IMR-90 (cell line): ENCODE results near the gene HTR1D. TPM values are rescaled to one million over a fixed set of nuclear protein-coding genes. Genes with fewer than 3 reads are reported as not detected.

Source experiments
- ATAC-seq: fragments of 200-7000 bp; cut with Tn5 transposase; 2 replicates; pipeline ENCODE4 v1.9.1; 2020; ENCODE audit warnings: low read depth, mild to moderate bottlenecking, moderate library complexity
- BruUV-seq: library from RNA; stranded (reverse); fragments of 400-500 nt; replicated peaks from 2 replicates; lab custom pipeline; 2021; lab: Mats Ljungman, UMichigan
- CTCF ChIA-PET: fragments of 300-600 bp; formaldehyde crosslinking; extraction: SDS; loops from one replicate; lab custom pipeline; 2021; ENCODE audit warnings: antibody characterized with exemption; lab: Yijun Ruan, JAX
- POLR2A ChIA-PET: fragments of 300-600 bp; sonication (Branson Sonifier 250); formaldehyde crosslinking; loops from one replicate; lab custom pipeline; 2022; ENCODE audit warnings: antibody characterized with exemption; ENCODE audit not compliant: unreplicated experiment; lab: Charles Lee
- DNase-seq: peaks from one replicate; pipeline ENCODE4 v3.0.0; 2013
- H2AFZ ChIP-seq: replicated peaks from 2 replicates; pipeline ENCODE3; 2013; ENCODE audit warnings: low read length, mild to moderate bottlenecking; ENCODE audit not compliant: poor library complexity
- H2AK5ac ChIP-seq: 2 replicates; pipeline ENCODE4 v1.6.1; 2013; ENCODE audit warnings: low read depth, low read length, inconsistent platforms
- H2AK9ac ChIP-seq: replicated peaks from 2 replicates; pipeline ENCODE3; 2013; ENCODE audit warnings: mild to moderate bottlenecking, low read depth, low read length, moderate library complexity; ENCODE audit not compliant: poor library complexity
- H2BK120ac ChIP-seq: 2 replicates; pipeline ENCODE4 v1.6.1; 2013; ENCODE audit warnings: low read depth, low read length, inconsistent platforms
- H2BK15ac ChIP-seq: 3 replicates; pipeline ENCODE4 v1.6.1; 2013; ENCODE audit warnings: low read depth, low read length, inconsistent platforms
- H2BK20ac ChIP-seq: 2 replicates; pipeline ENCODE4 v1.6.1; 2013; ENCODE audit warnings: low read depth, mild to moderate bottlenecking, inconsistent platforms, low read length, moderate library complexity
- H2BK5ac ChIP-seq: 2 replicates; pipeline ENCODE4 v1.6.1; 2013; ENCODE audit warnings: mild to moderate bottlenecking, low read depth, low read length, inconsistent platforms; ENCODE audit not compliant: poor library complexity, severe bottlenecking
- H3K14ac ChIP-seq: replicated peaks from 2 replicates; pipeline ENCODE4 v1.6.1; 2013; ENCODE audit warnings: low read depth, low read length, inconsistent platforms
- H3K18ac ChIP-seq: 2 replicates; pipeline ENCODE4 v1.6.1; 2013; ENCODE audit warnings: low read depth, low read length, control low read depth
- H3K23ac ChIP-seq: 2 replicates; pipeline ENCODE4 v1.6.1; 2013; ENCODE audit warnings: low read depth, low read length, inconsistent platforms
- H3K27ac ChIP-seq: 2 replicates; pipeline ENCODE4 v1.5.1; 2013; ENCODE audit warnings: mild to moderate bottlenecking, control low read depth, low read length; ENCODE audit not compliant: insufficient read depth
- H3K27me3 ChIP-seq: 2 replicates; pipeline ENCODE4 v1.6.1; 2013; ENCODE audit warnings: low read length; ENCODE audit not compliant: control insufficient read depth, insufficient read depth
- H3K36me3 ChIP-seq: 2 replicates; pipeline ENCODE4 v1.6.1; 2013; ENCODE audit warnings: low read length, mixed read lengths; ENCODE audit not compliant: control insufficient read depth, insufficient read depth
- H3K4ac ChIP-seq: 2 replicates; pipeline ENCODE4 v1.6.1; 2013; ENCODE audit warnings: low read depth, low read length, inconsistent platforms
- H3K4me1 ChIP-seq: 2 replicates; pipeline ENCODE4 v1.6.1; 2013; ENCODE audit warnings: low read length, mixed read lengths; ENCODE audit not compliant: control insufficient read depth, insufficient read depth
- H3K4me2 ChIP-seq: 2 replicates; pipeline ENCODE4 v1.6.1; 2013; ENCODE audit warnings: low read depth, mild to moderate bottlenecking, control low read depth, low read length, moderate library complexity
- H3K4me3 ChIP-seq: 2 replicates; pipeline ENCODE4 v1.5.1; 2013; ENCODE audit warnings: low read depth, mild to moderate bottlenecking, control low read depth, low read length, moderate library complexity; ENCODE audit not compliant: insufficient read depth
- H3K56ac ChIP-seq: 2 replicates; pipeline ENCODE4 v1.6.1; 2013; ENCODE audit warnings: low read length, inconsistent platforms; ENCODE audit not compliant: insufficient read depth; ENCODE audit errors: extremely low read depth
- H3K79me1 ChIP-seq, 2 experiments: 2 replicates each; pipeline ENCODE4 v1.6.1; 2013; ENCODE audit warnings: low read length in 2 of 2, inconsistent platforms in 1 of 2, low read depth in 1 of 2
- H3K9ac ChIP-seq: 2 replicates; pipeline ENCODE4 v1.6.1; 2013; ENCODE audit warnings: low read depth, low read length, control low read depth
- H3K9me1 ChIP-seq: 2 replicates; pipeline ENCODE4 v1.6.1; 2013; ENCODE audit warnings: low read length, inconsistent platforms; ENCODE audit not compliant: insufficient read depth
- H3K9me3 ChIP-seq: 2 replicates; pipeline ENCODE4 v1.6.1; 2013; ENCODE audit warnings: low read length; ENCODE audit not compliant: control insufficient read depth, insufficient read depth
- H4K20me1 ChIP-seq: 2 replicates; pipeline ENCODE4 v1.6.1; 2013; ENCODE audit warnings: low read length, inconsistent platforms; ENCODE audit not compliant: insufficient read depth
- H4K5ac ChIP-seq: 2 replicates; pipeline ENCODE4 v1.6.1; 2013; ENCODE audit warnings: mild to moderate bottlenecking, low read depth, low read length, control low read depth
- H4K8ac ChIP-seq, 2 experiments: 2 replicates each; pipeline ENCODE4 v1.6.1; 2013; ENCODE audit warnings: low read depth in 2 of 2, low read length in 2 of 2, control low read depth in 1 of 2, inconsistent platforms in 1 of 2
- H4K91ac ChIP-seq: 2 replicates; pipeline ENCODE4 v1.6.1; 2013; ENCODE audit warnings: low read depth, low read length, inconsistent platforms; ENCODE audit not compliant: insufficient read depth
- BHLHE40 ChIP-seq: fragments of 150-350 bp; IDR thresholded peaks from 2 replicates; pipeline ENCODE4 v1.6.1; 2016; ENCODE audit warnings: mild to moderate bottlenecking, low read depth, low read length
- CHD1 ChIP-seq: IDR thresholded peaks from 2 replicates; pipeline ENCODE4 v1.6.1; 2012; ENCODE audit warnings: low read depth, low read length, improper control_type of control experiment
- MAFK ChIP-seq: IDR thresholded peaks from 2 replicates; pipeline ENCODE4 v1.6.1; 2012; ENCODE audit warnings: low read depth, low read length, improper control_type of control experiment
- MAZ ChIP-seq: IDR thresholded peaks from 2 replicates; pipeline ENCODE4 v1.6.1; 2012; ENCODE audit warnings: low read depth, mild to moderate bottlenecking, low read length, improper control_type of control experiment, moderate library complexity, borderline replicate concordance
- RCOR1 ChIP-seq: IDR thresholded peaks from 2 replicates; pipeline ENCODE4 v1.6.1; 2012; ENCODE audit warnings: mild to moderate bottlenecking, low read length, improper control_type of control experiment; ENCODE audit not compliant: insufficient replicate concordance
- WGBS, 2 experiments: methylation state at CpG; one replicate each; pipeline versions ENCODE4 v1.1.5 to v1.1.7; 2013; ENCODE audit warnings: missing lambda C conversion rate in 2 of 2; ENCODE audit not compliant: insufficient read length in 1 of 2; ENCODE audit errors: extremely low coverage in 2 of 2; 5-methylcytosine and 5-hydroxymethylcytosine counted together
- dilution Hi-C: fragments of 300-500 bp; cut with HindIII; formaldehyde crosslinking; loops from one replicate; pipeline ENCODE4 v1.14.3; 2018; ENCODE audit warnings: low sequenced_read_pairs; ENCODE audit not compliant: unreplicated experiment
- in situ Hi-C: fragments of 300-500 bp; cut with MboI; formaldehyde crosslinking; loops from 3 replicates; pipeline ENCODE4 v1.14.3; 2019; ENCODE audit warnings: low sequenced_read_pairs, inconsistent platforms, mixed read lengths
- intact Hi-C: fragments of 100-400 bp; cut with micrococcal nuclease; formaldehyde crosslinking; loops from 2 replicates; pipeline ENCODE4 v1.10.0; 2022
- polyA plus RNA-seq, 3 experiments: library from polyadenylated mRNA; depleted of rRNA; stranded (reverse); fragments of >200 nt; gene quantifications; 2 replicates each; pipeline ENCODE4 v1.2.3, GENCODE V29; 2012; ENCODE audit warnings: low replicate concordance in 1 of 3
- total RNA-seq: library from RNA; depleted of rRNA; stranded (reverse); fragments of >200 nt; gene quantifications from 2 replicates; pipeline ENCODE4 v1.2.3, GENCODE V29; 2012
- TF ChIP-seq, protein P1 (sequence below): conservative IDR thresholded peaks from 2 replicates; pipeline ENCODE4 v1.5.1; 2012; ENCODE audit warnings: mild to moderate bottlenecking, low read depth, low read length, improper control_type of control experiment

The HTR1D gene
- total and polyA plus RNA-seq, 2 of the 4 experiments (the other 2 are of a cell fraction): 0.03 to 0.18 TPM

- no peaks in the 10 kb centered on the region for H4K20me1 ChIP-seq
- intact Hi-C loops: loop anchor here (5.0 kb wide), 1 partner anchor 40 kb away; no protein-coding TSS in a partner anchor
- H3K36me3 ChIP-seq: no peaks in the 10 kb centered on the region
- H2AK5ac ChIP-seq: no peak overlapping the region
- TF ChIP-seq MAFK (no peak), BHLHE40 (no peak), MAZ (no peak), RCOR1 (no peak), CHD1 (no peak)
- TF ChIP-seq, protein P1, sequence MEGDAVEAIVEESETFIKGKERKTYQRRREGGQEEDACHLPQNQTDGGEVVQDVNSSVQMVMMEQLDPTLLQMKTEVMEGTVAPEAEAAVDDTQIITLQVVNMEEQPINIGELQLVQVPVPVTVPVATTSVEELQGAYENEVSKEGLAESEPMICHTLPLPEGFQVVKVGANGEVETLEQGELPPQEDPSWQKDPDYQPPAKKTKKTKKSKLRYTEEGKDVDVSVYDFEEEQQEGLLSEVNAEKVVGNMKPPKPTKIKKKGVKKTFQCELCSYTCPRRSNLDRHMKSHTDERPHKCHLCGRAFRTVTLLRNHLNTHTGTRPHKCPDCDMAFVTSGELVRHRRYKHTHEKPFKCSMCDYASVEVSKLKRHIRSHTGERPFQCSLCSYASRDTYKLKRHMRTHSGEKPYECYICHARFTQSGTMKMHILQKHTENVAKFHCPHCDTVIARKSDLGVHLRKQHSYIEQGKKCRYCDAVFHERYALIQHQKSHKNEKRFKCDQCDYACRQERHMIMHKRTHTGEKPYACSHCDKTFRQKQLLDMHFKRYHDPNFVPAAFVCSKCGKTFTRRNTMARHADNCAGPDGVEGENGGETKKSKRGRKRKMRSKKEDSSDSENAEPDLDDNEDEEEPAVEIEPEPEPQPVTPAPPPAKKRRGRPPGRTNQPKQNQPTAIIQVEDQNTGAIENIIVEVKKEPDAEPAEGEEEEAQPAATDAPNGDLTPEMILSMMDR: no peak
- dilution Hi-C loops: no loop called here
- no peak overlapping the region for H3K9ac ChIP-seq
- no TSS peak for BruUV-seq
- no peak overlapping the region for H3K56ac ChIP-seq
- no peak overlapping the region for H2BK20ac ChIP-seq
- H2BK15ac ChIP-seq: no peak overlapping the region
- no peak overlapping the region for H3K23ac ChIP-seq
- H3K9me1 ChIP-seq: no peaks in the 10 kb centered on the region
- no peaks in the 10 kb centered on the region for H3K79me1 ChIP-seq
- H3K4me1 ChIP-seq: peaks cover 2% of the 10 kb centered on the region; the same call in 1 of the 2 replicates
- no peak overlapping the region for H4K91ac ChIP-seq
- H3K27me3 ChIP-seq: peaks cover 32% of the 10 kb centered on the region
- no peak overlapping the region for H3K4me3 ChIP-seq
- no peak overlapping the region for H3K14ac ChIP-seq
- H4K8ac ChIP-seq: no peak overlapping the region
- H2BK5ac ChIP-seq: no peak overlapping the region
- in situ Hi-C loops: no loop called here
- CTCF ChIA-PET: no interaction called here
- H3K4ac ChIP-seq: no peak overlapping the region
- H3K27ac ChIP-seq: no peak overlapping the region
- H3K9me3 ChIP-seq: no peaks in the 10 kb centered on the region
- DNase-seq: no peak
- POLR2A ChIA-PET: no interaction called here
- H2BK120ac ChIP-seq: no peak overlapping the region
- no peak overlapping the region for H4K5ac ChIP-seq
- no CpG with 5 or more reads among the region's 3 CpGs for WGBS, 2 experiments
- no peak overlapping the region for H2AK9ac ChIP-seq
- no peak for ATAC-seq
- H3K18ac ChIP-seq: no peak overlapping the region
- H3K4me2 ChIP-seq: no peak overlapping the region
- no peak overlapping the region for H2AFZ ChIP-seq
Measured at GRCh38 chr1:23222742-23223141, 5.4 kb upstream of the HTR1D start.
